SH-SY5Y (cell line): ENCODE results near the gene ITPK1.

Experiments
- GATA2 ChIP-seq: IDR thresholded peaks from 2 replicates; pipeline ENCODE4 v1.6.1; 2011; ENCODE audit warnings: mild to moderate bottlenecking, low read depth, low read length
- GATA3 ChIP-seq: IDR thresholded peaks from 2 replicates; pipeline ENCODE4 v1.6.1; 2011; ENCODE audit warnings: low read depth, mild to moderate bottlenecking, low read length, moderate library complexity

DNA sequence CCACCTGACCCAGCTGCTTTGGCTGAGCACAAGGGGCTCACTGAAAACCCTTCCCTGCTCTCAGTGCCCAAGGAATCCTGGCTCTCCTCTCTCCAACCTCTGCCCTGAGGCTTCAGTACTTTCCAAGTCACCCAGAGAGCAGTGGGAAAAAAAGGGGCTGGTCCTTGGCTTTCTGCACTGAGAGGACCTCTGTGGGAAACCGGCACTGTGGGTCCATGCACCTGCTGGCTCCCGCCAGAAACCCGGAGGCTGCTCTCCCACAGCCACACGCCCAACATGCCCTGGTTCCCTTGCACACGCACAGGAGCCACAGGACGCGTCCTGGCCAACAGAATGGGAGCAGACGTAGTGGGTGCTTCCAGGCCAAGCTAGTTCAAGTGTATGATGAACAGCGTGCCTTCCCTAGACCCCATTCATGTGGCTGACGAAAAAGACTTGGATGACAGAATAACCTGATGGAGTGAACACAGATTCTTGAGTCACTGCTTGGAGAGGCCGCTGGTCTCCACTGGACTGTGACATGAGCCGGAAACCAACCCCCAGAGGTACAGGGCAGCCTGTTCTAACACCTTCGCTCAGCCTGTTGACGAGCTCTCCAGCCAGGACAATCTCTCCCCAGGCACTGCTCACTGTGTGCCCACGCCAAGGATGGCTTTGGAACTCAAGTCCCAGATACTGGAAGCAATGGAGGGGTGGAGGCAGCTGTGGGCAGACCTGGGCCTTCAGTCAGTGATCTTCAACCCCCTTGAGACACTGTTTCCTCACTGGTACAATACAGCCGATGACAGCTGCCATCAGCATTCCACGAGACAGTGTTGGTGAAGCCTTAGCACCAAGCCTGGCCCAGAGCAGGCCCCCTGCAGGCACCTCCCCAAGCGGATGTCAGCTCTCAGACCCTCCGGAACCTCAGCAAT lies 87.7 kb downstream of the ITPK1 start:
- TF ChIP-seq GATA2 (no peak), GATA3 (no peak)
